SU-DHL-6 (cell line): ENCODE measurements around the gene EFCAB9.

Experiments
- CTCF ChIP-seq: fragments of 200-600 bp; sonication (generic); IDR thresholded peaks from one replicate; pipeline ENCODE4 v1.5.1; 2017; ENCODE audit warnings: antibody characterized with exemption, mild to moderate bottlenecking, low read length, moderate library complexity; ENCODE audit not compliant: insufficient read depth, poor library complexity, severe bottlenecking
- EZH2phosphoT487 ChIP-seq: fragments of 200-600 bp; sonication (generic), shearing (Covaris generic); conservative IDR thresholded peaks from 2 replicates; pipeline ENCODE4 v1.6.1; 2018; ENCODE audit warnings: mild to moderate bottlenecking, antibody characterized with exemption, low read length, moderate library complexity, mixed read lengths

GRCh38 chr5:172211676-172212075 lies 17.7 kb downstream of the EFCAB9 start:
- TF ChIP-seq CTCF (no peak), EZH2phosphoT487 (no peak)
